OCI-LY3 (cell line): Measurements from ENCODE around the gene DTX1.

ENCODE experiments used
- H2AFZ ChIP-seq: fragments of 200-600, 300-600 bp; shearing (Covaris generic); 2 replicates; pipeline ENCODE4 v1.6.0; 2014; ENCODE audit warnings: antibody characterized with exemption, low read depth, low read length
- H3K27ac ChIP-seq: fragments of 200-600, 300-600 bp; sonication (generic); 2 replicates; pipeline ENCODE4 v1.5.1; 2014; ENCODE audit warnings: mild to moderate bottlenecking, low read length, moderate library complexity, mixed read lengths
- H3K27me3 ChIP-seq: fragments of 200-600, 300-600 bp; sonication (generic); 2 replicates; pipeline ENCODE4 v1.6.1; 2014; ENCODE audit warnings: low read depth, low read length, mixed read lengths
- H3K36me3 ChIP-seq: fragments of 200-600, 300-600 bp; sonication (generic); replicated peaks from 2 replicates; pipeline ENCODE3; 2014; ENCODE audit warnings: low read depth, low read length, mixed read lengths
- H3K4me1 ChIP-seq: fragments of 300-600, 200-600 bp; sonication (generic); 2 replicates; pipeline ENCODE4 v1.6.1; 2014; ENCODE audit warnings: low read length, mixed read lengths
- H3K4me2 ChIP-seq: fragments of 200-600, 300-600 bp; sonication (generic); 2 replicates; pipeline ENCODE4 v1.6.1; 2014; ENCODE audit warnings: low read length, mixed read lengths
- H3K4me3 ChIP-seq: fragments of 300-600, 200-600 bp; sonication (generic); 2 replicates; pipeline ENCODE4 v1.5.1; 2014; ENCODE audit warnings: antibody characterized with exemption, mild to moderate bottlenecking, low read length, moderate library complexity
- H3K79me2 ChIP-seq: fragments of 300-600, 200-600 bp; shearing (Covaris generic); 2 replicates; pipeline ENCODE4 v1.6.1; 2014; ENCODE audit warnings: mild to moderate bottlenecking, low read length, mixed read lengths
- H3K9ac ChIP-seq: fragments of 300-600, 200-600 bp; shearing (Covaris generic); 2 replicates; pipeline ENCODE4 v1.6.0; 2014; ENCODE audit warnings: mild to moderate bottlenecking, low read length, moderate library complexity
- H3K9me3 ChIP-seq: fragments of 200-600, 300-600 bp; shearing (Covaris generic); 2 replicates; pipeline ENCODE4 v1.6.1; 2014; ENCODE audit warnings: low read length, mixed read lengths; ENCODE audit not compliant: insufficient read depth
- H4K20me1 ChIP-seq: fragments of 200-600, 300-600 bp; sonication (generic); 2 replicates; pipeline ENCODE4 v1.6.1; 2016; ENCODE audit warnings: low read length, mixed read lengths; ENCODE audit not compliant: insufficient read depth
- CTCF ChIP-seq: fragments of 200-600, 300-600 bp; sonication (generic); IDR thresholded peaks from 2 replicates; pipeline ENCODE4 v1.5.1; 2014; ENCODE audit warnings: antibody characterized with exemption, low read length, low read depth
- EZH2phosphoT487 ChIP-seq: fragments of 200-600 bp; shearing (Covaris generic); IDR thresholded peaks from 2 replicates; pipeline ENCODE4 v1.6.1; 2018; ENCODE audit warnings: antibody characterized with exemption, mixed run types, low read depth

DTX1 gene

GRCh38 chr12:113128802-113129663, 72.5 kb downstream of the DTX1 start:
- no peak overlapping the region for H2AFZ ChIP-seq
- H3K9ac ChIP-seq: no peak overlapping the region
- no peaks in the 10 kb centered on the region for H3K79me2 ChIP-seq
- no peaks in the 10 kb centered on the region for H3K27me3 ChIP-seq
- H3K36me3 ChIP-seq: no peaks in the 10 kb centered on the region
- no peak overlapping the region for H3K27ac ChIP-seq
- H3K4me2 ChIP-seq: peak overlapping the region; percentile 30; the same call in 1 of the 2 replicates
- no peaks in the 10 kb centered on the region for H4K20me1 ChIP-seq
- TF ChIP-seq CTCF (no peak), EZH2phosphoT487 (no peak)
- peaks cover 21% of the 10 kb centered on the region for H3K4me1 ChIP-seq
- H3K9me3 ChIP-seq: no peaks in the 10 kb centered on the region
- no peak overlapping the region for H3K4me3 ChIP-seq

GRCh38 chr12:113129664-113130456, 73.3 kb downstream of the DTX1 start:
- H3K9ac ChIP-seq: no peak overlapping the region
- no peaks in the 10 kb centered on the region for H4K20me1 ChIP-seq
- peaks cover 21% of the 10 kb centered on the region for H3K4me1 ChIP-seq
- H3K4me2 ChIP-seq: peak overlapping the region; percentile 66
- no peak for TF ChIP-seq EZH2phosphoT487
- H3K4me3 ChIP-seq: peak overlapping the region; percentile 55; the same call in 1 of the 2 replicates
- no peaks in the 10 kb centered on the region for H3K36me3 ChIP-seq
- no peak overlapping the region for H3K27ac ChIP-seq
- H3K79me2 ChIP-seq: no peaks in the 10 kb centered on the region
- peak overlapping the region; percentile 67 for H2AFZ ChIP-seq
- H3K9me3 ChIP-seq: no peaks in the 10 kb centered on the region
- H3K27me3 ChIP-seq: no peaks in the 10 kb centered on the region

GRCh38 chr12:113130457-113131135, 74.1 kb downstream of the DTX1 start:
- Histone ChIP-seq H3K4me2 (peak overlapping the region; percentile 66), H3K9ac (peak overlapping the region; percentile 4; the same call in 1 of the 2 replicates)

More at GRCh38 chr12:113130457-113131135, 74.1 kb downstream of the DTX1 start:
- Histone ChIP-seq H3K4me1 (peaks cover 21% of the 10 kb centered on the region), H3K27me3 (no peaks in the 10 kb centered on the region), H3K4me3 (peak overlapping the region; percentile 55), H4K20me1 (no peaks in the 10 kb centered on the region), H3K9me3 (no peaks in the 10 kb centered on the region), H3K79me2 (no peaks in the 10 kb centered on the region), H3K36me3 (no peaks in the 10 kb centered on the region), H3K27ac (no peak overlapping the region), H2AFZ (peak overlapping the region; percentile 67)
- TF ChIP-seq EZH2phosphoT487 (no peak), CTCF (peak; percentile 55)
